Ascending aorta (tissue), 2 donors: ENCODE measurements around the gene FSTL5. TPM values are rescaled to one million over a fixed set of nuclear protein-coding genes. Genes with fewer than 3 reads are reported as not detected.

Experiments used
- DNase-seq, 2 donors: peaks; one replicate each; pipeline ENCODE4 v3.0.0-alpha.2; 2019; ENCODE audit warnings: low spot score in 2 of 2
- H3K27ac ChIP-seq, 2 donors: fragments of 200-600 bp; sonication (generic); one replicate each; pipeline ENCODE4 v1.5.1; 2016 to 2017; ENCODE audit warnings: mild to moderate bottlenecking in 1 of 2
- H3K27me3 ChIP-seq: fragments of 200-600 bp; sonication (generic); one replicate; pipeline ENCODE4 v1.5.1; 2017
- H3K36me3 ChIP-seq, 2 donors: fragments of 200-600 bp; sonication (generic); one replicate each; pipeline ENCODE4 v1.5.1; 2016
- H3K4me1 ChIP-seq, 2 donors: fragments of 200-600 bp; sonication (generic); one replicate each; pipeline ENCODE4 v1.5.1; 2016 to 2017; ENCODE audit warnings: mild to moderate bottlenecking in 1 of 2
- H3K4me3 ChIP-seq, 2 donors: fragments of 200-600 bp; sonication (generic); one replicate each; pipeline ENCODE4 v1.5.1; 2016 to 2017; ENCODE audit warnings: mild to moderate bottlenecking in 1 of 2
- H3K9me3 ChIP-seq, 2 donors: fragments of 200-600 bp; sonication (generic); one replicate each; pipeline ENCODE4 v1.5.1; 2016
- CTCF ChIP-seq, 3 experiments: fragments of 200-600 bp in 2 of 3; fragments of 450-650 bp in 1 of 3; sonication (generic) in 2 of 3; IDR thresholded peaks; one replicate each; pipeline ENCODE4 v1.5.1; 2016 to 2019; ENCODE audit warnings: antibody characterized with exemption in 3 of 3, mild to moderate bottlenecking in 1 of 3, moderate library complexity in 1 of 3
- intact Hi-C: fragments of 100-400 bp; cut with DNase I; formaldehyde crosslinking; loops from one replicate; pipeline ENCODE4 v1.15.1; 2023
- total RNA-seq: library from RNA; depleted of rRNA; stranded (reverse); fragments of >200 nt; gene quantifications from one replicate; pipeline ENCODE4 v1.1.0, GENCODE V29; 2016

Gene FSTL5
- total RNA-seq, 1 donor from 2014 or later = not detected

- TF ChIP-seq CTCF (IDR thresholded peaks at IDR 0.05) = no peak
- intact Hi-C loops = no loop called here
- Histone ChIP-seq H3K27ac (no peak overlapping the region), H3K4me3 (no peak overlapping the region), H3K36me3 (no peaks in the 10 kb centered on the region), H3K9me3 (no peaks in the 10 kb centered on the region), H3K27me3 (no peaks in the 10 kb centered on the region), H3K4me1 (no peaks in the 10 kb centered on the region)
- DNase-seq = no peak
Observed at GRCh38 chr4:161916035-161916434, 247.8 kb downstream of the FSTL5 start.

- intact Hi-C loops = no loop called here
Observed at GRCh38 chr4:161907590-161907955, 256.2 kb downstream of the FSTL5 start.

GRCh38 chr4:161906836-161907589 is 256.8 kb downstream of the FSTL5 start:
- H3K4me1 ChIP-seq = no peaks in the 10 kb centered on the region
- TF ChIP-seq CTCF (IDR thresholded peaks at IDR 0.05) = no peak
- H3K27ac ChIP-seq = no peak overlapping the region
- no peaks in the 10 kb centered on the region for H3K27me3 ChIP-seq
- H3K36me3 ChIP-seq = no peaks in the 10 kb centered on the region
- H3K9me3 ChIP-seq = no peaks in the 10 kb centered on the region
- DNase-seq = no peak
- H3K4me3 ChIP-seq = no peak overlapping the region
- intact Hi-C loops = no loop called here

More at GRCh38 chr4:161907590-161907955, 256.2 kb downstream of the FSTL5 start:
- no peaks in the 10 kb centered on the region for H3K36me3 ChIP-seq
- no peaks in the 10 kb centered on the region for H3K9me3 ChIP-seq
- H3K27ac ChIP-seq = no peak overlapping the region
- TF ChIP-seq CTCF (IDR thresholded peaks at IDR 0.05) = no peak
- DNase-seq = no peak
- no peaks in the 10 kb centered on the region for H3K27me3 ChIP-seq
- no peaks in the 10 kb centered on the region for H3K4me1 ChIP-seq
- no peak overlapping the region for H3K4me3 ChIP-seq

GRCh38 chr4:161900110-161900509 is 263.7 kb downstream of the FSTL5 start:
- no peak for DNase-seq

GRCh38 chr4:161894493-161895167 is 269.2 kb downstream of the FSTL5 start:
- no peaks in the 10 kb centered on the region for H3K27me3 ChIP-seq
- no peak overlapping the region for H3K27ac ChIP-seq
- H3K4me1 ChIP-seq = no peaks in the 10 kb centered on the region
- no peak overlapping the region for H3K4me3 ChIP-seq
- no peaks in the 10 kb centered on the region for H3K36me3 ChIP-seq
- no peaks in the 10 kb centered on the region for H3K9me3 ChIP-seq
- DNase-seq = no peak
- TF ChIP-seq CTCF (IDR thresholded peaks at IDR 0.05) = no peak
- intact Hi-C loops = no loop called here

More at GRCh38 chr4:161900110-161900509, 263.7 kb downstream of the FSTL5 start:
- Histone ChIP-seq H3K36me3 (no peaks in the 10 kb centered on the region), H3K4me1 (no peaks in the 10 kb centered on the region), H3K27me3 (no peaks in the 10 kb centered on the region), H3K4me3 (no peak overlapping the region), H3K9me3 (no peaks in the 10 kb centered on the region), H3K27ac (no peak overlapping the region)
- no peak for TF ChIP-seq CTCF (IDR thresholded peaks at IDR 0.05)
- intact Hi-C loops = no loop called here
